SK-N-MC (cell line): Measurements from ENCODE around the gene APOBEC3H.

ENCODE experiments used
- EZH2 ChIP-seq: fragments of 200-600 bp; sonication (generic); IDR thresholded peaks from one replicate; pipeline ENCODE4 v1.6.1; 2017; ENCODE audit warnings: antibody characterized with exemption
- FOXP2 ChIP-seq: optimal IDR thresholded peaks from 2 replicates; pipeline ENCODE3; 2011; ENCODE audit warnings: mild to moderate bottlenecking, moderate library complexity; ENCODE audit not compliant: insufficient read depth; ENCODE audit errors: extremely low read length, control extremely low read depth
- POLR2AphosphoS5 ChIP-seq: IDR thresholded peaks from 2 replicates; pipeline ENCODE4 v1.6.1; 2012; ENCODE audit warnings: mild to moderate bottlenecking, low read depth, low read length, borderline replicate concordance

DNA sequence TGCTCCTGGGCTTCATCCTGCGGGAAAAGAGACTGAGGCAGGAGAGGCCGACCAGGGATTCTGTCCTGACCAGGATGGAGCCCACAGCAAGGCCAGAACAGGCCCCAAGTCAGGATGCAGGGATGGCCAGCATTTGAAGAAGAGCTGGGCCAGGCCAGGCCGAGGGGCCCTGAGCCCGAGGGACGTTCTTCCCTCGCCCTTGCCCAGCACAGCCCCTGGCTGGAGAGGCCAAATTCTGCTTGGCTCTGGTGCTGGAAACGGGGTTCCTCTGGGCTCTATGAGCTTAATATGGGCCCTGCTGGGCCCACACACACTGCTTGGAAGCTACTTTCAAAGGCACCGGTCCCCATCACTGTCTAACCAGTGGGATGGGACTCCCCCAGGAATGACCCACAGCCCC, 12.4 kb upstream of the APOBEC3H start:
- TF ChIP-seq EZH2 (no peak), POLR2AphosphoS5 (no peak), FOXP2 (no peak)
